Stimulated activated naive CD8-positive, alpha-beta T cell treated with anti-CD3 and anti-CD28 coated beads, Interleukin-15, amount 100 ng/mL, for 72 hours (primary cell): ENCODE results near the gene SIAE.

Experiments
- ATAC-seq: fragments of 150-1000 bp; cut with Tn5 transposase; 2 replicates; pipeline ENCODE4 v1.10.0; 2021; ENCODE audit warnings: mild to moderate bottlenecking, moderate library complexity
- DNase-seq, 2 donors: peaks; one replicate each; pipeline ENCODE4 v3.0.0; 2021 to 2022
- H3K27ac Mint-ChIP-seq, 2 donors: one replicate each; pipeline ENCODE4 v1.8.0; 2022; ENCODE audit warnings: mild to moderate bottlenecking in 2 of 2, mixed read lengths in 2 of 2, moderate library complexity in 2 of 2
- H3K27me3 Mint-ChIP-seq: one replicate; pipeline ENCODE4 v1.8.0; 2022; ENCODE audit warnings: mixed read lengths
- H3K4me1 Mint-ChIP-seq: one replicate; pipeline ENCODE4 v1.8.0; 2022; ENCODE audit warnings: mild to moderate bottlenecking, mixed read lengths
- H3K4me3 Mint-ChIP-seq, 2 donors: one replicate each; pipeline ENCODE4 v1.8.0; 2022; ENCODE audit warnings: mild to moderate bottlenecking in 2 of 2, mixed read lengths in 2 of 2, moderate library complexity in 1 of 2
- H3K9me3 Mint-ChIP-seq, 2 donors: one replicate each; pipeline ENCODE4 v1.8.0; 2022; ENCODE audit warnings: mixed read lengths in 2 of 2

Gene SIAE

GRCh38 chr11:124674571-124674970 is 1.0 kb upstream of the SIAE start:
- Mint-ChIP-seq H3K4me1 (peaks cover 47% of the 10 kb centered on the region), H3K27ac (peak overlapping the region; percentile 97 to 99), H3K4me3 (peak overlapping the region; percentile 84 to 92), H3K27me3 (no peaks in the 10 kb centered on the region), H3K9me3 (no peaks in the 10 kb centered on the region)
- ATAC-seq (no peak), DNase-seq (no peak)

DNA sequence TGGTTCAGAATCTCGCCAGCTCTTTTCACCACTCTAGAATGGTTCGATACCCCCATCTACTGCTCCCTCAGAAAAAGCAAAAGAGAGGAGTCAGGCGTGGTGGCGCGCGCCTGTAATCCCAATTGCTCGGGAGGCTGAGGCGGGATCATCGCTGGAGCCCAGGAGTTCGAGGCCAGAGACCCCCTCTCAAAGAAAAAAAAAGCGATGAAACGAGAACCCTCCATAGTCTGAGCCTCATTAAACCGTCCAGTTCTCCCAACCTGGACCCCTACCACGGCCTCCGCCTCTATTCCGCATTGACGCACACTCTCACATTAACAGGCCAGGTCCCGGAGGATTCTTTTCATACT is 604 bp upstream of the SIAE start:
- Mint-ChIP-seq H3K4me1 (peaks cover 47% of the 10 kb centered on the region), H3K9me3 (no peaks in the 10 kb centered on the region), H3K27me3 (no peaks in the 10 kb centered on the region), H3K27ac (peak overlapping the region; percentile 97 to 99), H3K4me3 (peak overlapping the region; percentile 84 to 92)
- ATAC-seq, result no peak
- DNase-seq, result no peak

DNA sequence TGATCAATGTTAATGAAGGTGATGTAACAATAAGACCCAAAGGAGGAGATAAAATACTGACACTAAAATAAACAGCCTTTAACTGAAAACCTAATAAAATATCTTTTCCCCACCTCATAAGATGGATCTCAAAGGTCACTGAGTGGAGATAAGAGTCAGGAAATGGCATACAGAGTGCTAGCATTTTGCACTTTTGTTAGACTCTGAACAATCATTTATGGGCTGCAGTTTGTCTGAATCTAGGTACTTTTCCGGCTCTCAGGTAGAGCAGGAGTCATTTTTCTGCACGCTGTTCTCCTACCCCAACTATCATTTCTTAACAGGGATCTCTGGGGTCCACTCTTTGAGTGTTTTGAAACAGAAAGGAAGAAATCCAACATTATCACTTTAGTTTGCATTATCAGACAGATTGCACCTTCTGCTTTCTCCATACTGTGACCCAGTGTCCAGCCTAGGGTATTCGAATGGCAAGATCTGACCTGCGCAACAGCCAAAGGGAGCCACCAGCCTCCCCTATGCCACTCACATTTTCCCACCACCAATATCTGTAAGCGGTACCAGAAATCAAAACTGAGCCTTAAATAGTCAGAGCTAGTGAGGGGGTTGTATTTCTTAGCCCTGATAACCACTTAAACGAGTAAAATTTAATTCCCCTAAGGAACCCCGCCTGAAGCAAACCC is 863 bp downstream of the SIAE start:
- H3K4me1 Mint-ChIP-seq, result peaks cover 47% of the 10 kb centered on the region
- peak; percentile 1 for ATAC-seq
- H3K4me3 Mint-ChIP-seq, result peak overlapping the region; percentile 84 to 92
- H3K27me3 Mint-ChIP-seq, result no peaks in the 10 kb centered on the region
- H3K27ac Mint-ChIP-seq, result peak overlapping the region; percentile 59 to 78
- DNase-seq, result no peak
- no peaks in the 10 kb centered on the region for H3K9me3 Mint-ChIP-seq

- Mint-ChIP-seq H3K9me3 (no peaks in the 10 kb centered on the region), H3K4me3 (no peak overlapping the region), H3K27me3 (no peaks in the 10 kb centered on the region), H3K4me1 (peaks cover 42% of the 10 kb centered on the region), H3K27ac (peak overlapping the region in 1 of 2 donors; percentile 0)
- ATAC-seq, result peak; percentile 41
- DNase-seq, result peak; percentile 25 to 40
Observed at GRCh38 chr11:124670732-124671131, 2.8 kb downstream of the SIAE start.

DNA sequence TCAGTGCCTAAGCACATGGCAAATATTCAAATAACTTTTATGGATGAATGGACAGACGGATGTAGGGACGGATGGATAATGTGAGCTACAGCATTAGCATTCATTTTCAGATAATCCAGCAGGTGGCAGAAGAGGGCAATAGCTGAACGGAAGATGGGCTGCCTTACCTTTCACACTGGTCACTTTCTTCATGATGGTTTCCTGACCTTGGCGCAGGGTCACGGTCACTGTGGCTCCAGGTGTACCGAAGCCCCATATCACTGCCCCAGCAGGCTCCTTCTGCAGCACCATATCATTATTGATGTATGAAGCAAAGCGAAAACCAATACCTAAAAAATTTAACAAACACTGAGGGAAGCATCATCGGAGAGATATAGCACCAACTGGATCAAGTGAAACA is 4.3 kb downstream of the SIAE start:
- ATAC-seq, result peak; percentile 22
- Mint-ChIP-seq H3K27ac (no peak overlapping the region), H3K4me3 (no peak overlapping the region), H3K9me3 (no peaks in the 10 kb centered on the region), H3K4me1 (peaks cover 32% of the 10 kb centered on the region), H3K27me3 (no peaks in the 10 kb centered on the region)
- peak; percentile 37 to 38 for DNase-seq

- Mint-ChIP-seq H3K27me3 (no peaks in the 10 kb centered on the region), H3K4me3 (no peak overlapping the region), H3K4me1 (peaks cover 20% of the 10 kb centered on the region), H3K9me3 (no peaks in the 10 kb centered on the region), H3K27ac (no peak overlapping the region)
- DNase-seq (no peak), ATAC-seq (no peak)
Observed at GRCh38 chr11:124667601-124668000, 5.9 kb downstream of the SIAE start.

DNA sequence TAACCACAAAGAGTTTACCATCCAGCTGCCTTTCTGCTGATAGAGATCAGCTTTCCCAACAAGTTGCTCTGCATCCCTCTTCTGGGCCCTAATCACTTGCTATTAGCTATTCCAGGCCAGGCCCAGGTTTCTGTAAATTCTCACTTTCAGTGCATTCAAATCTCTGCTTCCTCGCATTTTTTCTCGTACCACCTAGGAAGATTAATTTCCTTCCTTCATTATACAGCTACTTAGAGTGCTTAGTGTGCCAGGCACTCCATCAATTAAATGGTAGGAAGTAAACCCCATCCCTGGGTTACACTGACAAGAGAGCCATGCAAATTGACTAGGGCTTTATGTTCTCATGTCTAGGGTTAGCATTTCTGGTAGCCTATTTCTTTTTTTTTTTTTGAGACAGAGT is 9.7 kb downstream of the SIAE start:
- Mint-ChIP-seq H3K9me3 (no peaks in the 10 kb centered on the region), H3K27ac (no peak overlapping the region), H3K4me3 (no peak overlapping the region), H3K4me1 (no peaks in the 10 kb centered on the region), H3K27me3 (no peaks in the 10 kb centered on the region)
- DNase-seq (no peak), ATAC-seq (no peak)

- ATAC-seq (no peak), DNase-seq (no peak)
- no peak overlapping the region for H3K4me3 Mint-ChIP-seq
- H3K27ac Mint-ChIP-seq, result no peak overlapping the region
- H3K9me3 Mint-ChIP-seq, result no peaks in the 10 kb centered on the region
- no peaks in the 10 kb centered on the region for H3K27me3 Mint-ChIP-seq
- H3K4me1 Mint-ChIP-seq, result no peaks in the 10 kb centered on the region
Observed at GRCh38 chr11:124662106-124662505, 11.4 kb downstream of the SIAE start.

- Mint-ChIP-seq H3K27ac (no peak overlapping the region), H3K27me3 (no peaks in the 10 kb centered on the region), H3K4me1 (no peaks in the 10 kb centered on the region), H3K4me3 (no peak overlapping the region), H3K9me3 (no peaks in the 10 kb centered on the region)
- DNase-seq (no peak), ATAC-seq (no peak)
Observed at GRCh38 chr11:124661553-124661952, 12.0 kb downstream of the SIAE start.

DNA sequence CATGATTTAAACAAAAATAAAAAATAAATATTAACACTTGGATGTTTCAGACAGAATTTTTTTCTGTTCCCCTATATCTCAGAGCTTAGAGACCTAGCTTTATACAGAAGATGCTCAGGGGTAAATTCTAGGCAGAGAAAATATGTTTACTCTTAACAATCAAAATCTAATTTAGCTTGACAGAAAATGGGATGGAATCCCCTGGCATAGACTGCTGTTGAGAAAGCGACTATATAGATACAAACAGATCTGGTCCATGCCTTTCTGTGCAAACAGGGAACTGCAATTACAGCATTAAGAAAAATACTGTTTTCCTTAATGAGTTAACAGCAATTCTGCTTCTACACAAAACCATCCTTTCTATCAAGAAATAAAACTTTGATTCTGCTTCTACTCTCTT is 14.6 kb downstream of the SIAE start:
- H3K9me3 Mint-ChIP-seq, result no peaks in the 10 kb centered on the region
- no peak overlapping the region for H3K27ac Mint-ChIP-seq
- DNase-seq (no peak), ATAC-seq (no peak)
- H3K4me3 Mint-ChIP-seq, result no peak overlapping the region
- H3K4me1 Mint-ChIP-seq, result no peaks in the 10 kb centered on the region
- H3K27me3 Mint-ChIP-seq, result no peaks in the 10 kb centered on the region

DNA sequence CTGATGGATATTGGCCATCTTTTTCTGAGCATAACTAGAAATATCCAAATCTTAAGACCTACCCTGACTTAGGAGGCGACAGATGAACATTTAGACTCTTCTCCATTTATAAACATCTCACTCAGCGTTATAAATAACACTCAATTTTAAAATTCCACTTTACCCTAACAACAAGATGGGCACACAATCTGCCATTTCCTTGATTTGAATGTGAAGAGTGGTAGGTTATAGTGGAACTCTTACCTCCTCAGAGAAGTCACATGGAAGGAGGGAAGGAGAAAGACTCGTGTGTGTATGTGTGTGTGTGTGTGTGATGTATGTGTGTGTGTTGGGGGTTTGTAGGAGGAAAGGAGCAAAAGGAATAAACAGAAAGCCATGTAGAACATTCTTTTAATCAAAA is 15.0 kb downstream of the SIAE start:
- no peaks in the 10 kb centered on the region for H3K9me3 Mint-ChIP-seq
- ATAC-seq (no peak), DNase-seq (no peak)
- H3K27me3 Mint-ChIP-seq, result no peaks in the 10 kb centered on the region
- no peaks in the 10 kb centered on the region for H3K4me1 Mint-ChIP-seq
- H3K27ac Mint-ChIP-seq, result no peak overlapping the region
- H3K4me3 Mint-ChIP-seq, result no peak overlapping the region

DNA sequence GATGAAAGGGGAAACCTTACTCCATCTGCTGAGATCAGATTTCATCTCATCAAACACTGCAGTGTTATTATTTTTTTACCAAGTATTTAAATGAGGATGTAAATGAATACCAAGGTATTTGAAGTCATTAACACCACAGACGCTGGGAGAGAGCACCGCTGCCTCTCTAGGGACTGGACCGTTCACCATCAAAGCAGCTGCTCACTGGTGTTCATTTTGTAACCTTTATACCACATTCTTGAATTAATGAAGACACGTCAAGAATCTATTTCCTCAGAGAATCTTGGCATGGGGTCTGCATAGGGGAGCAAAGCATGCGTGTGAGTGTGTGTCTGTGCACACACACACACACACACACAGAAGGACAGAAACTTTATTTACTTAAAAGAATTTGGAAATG is 15.6 kb downstream of the SIAE start:
- Mint-ChIP-seq H3K27ac (no peak overlapping the region), H3K9me3 (no peaks in the 10 kb centered on the region), H3K4me1 (no peaks in the 10 kb centered on the region), H3K27me3 (no peaks in the 10 kb centered on the region), H3K4me3 (no peak overlapping the region)
- no peak for DNase-seq
- no peak for ATAC-seq

GRCh38 chr11:124656774-124657630 is 16.5 kb downstream of the SIAE start:
- Mint-ChIP-seq H3K9me3 (no peaks in the 10 kb centered on the region), H3K27me3 (no peaks in the 10 kb centered on the region), H3K4me1 (no peaks in the 10 kb centered on the region), H3K27ac (no peak overlapping the region), H3K4me3 (no peak overlapping the region)
- DNase-seq (no peak), ATAC-seq (no peak)

DNA sequence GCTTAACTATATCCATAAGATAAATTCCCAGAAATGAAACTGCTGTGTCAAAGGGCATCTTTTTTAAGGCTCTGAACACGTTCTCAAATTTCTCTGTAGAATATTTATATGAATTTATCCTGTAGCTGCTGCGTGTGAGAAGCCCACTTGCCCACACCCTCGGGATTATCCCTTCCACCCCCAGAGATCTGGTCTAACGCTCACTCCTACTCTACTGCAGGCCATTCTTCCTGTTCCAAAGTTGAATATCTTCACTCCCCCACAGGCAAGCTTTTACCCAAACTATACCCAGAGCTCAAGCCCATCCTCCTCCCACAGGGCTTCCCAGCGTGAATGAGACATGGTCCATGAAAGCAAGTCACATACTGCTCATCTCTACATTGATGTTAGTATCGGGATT is 24.9 kb downstream of the SIAE start:
- ATAC-seq (no peak), DNase-seq (no peak)
- Mint-ChIP-seq H3K27me3 (no peaks in the 10 kb centered on the region), H3K4me1 (no peaks in the 10 kb centered on the region), H3K27ac (no peak overlapping the region), H3K4me3 (no peak overlapping the region), H3K9me3 (no peaks in the 10 kb centered on the region)

GRCh38 chr11:124646148-124646547 is 27.4 kb downstream of the SIAE start:
- H3K27ac Mint-ChIP-seq, result no peak overlapping the region
- H3K27me3 Mint-ChIP-seq, result no peaks in the 10 kb centered on the region
- no peak overlapping the region for H3K4me3 Mint-ChIP-seq
- ATAC-seq (no peak), DNase-seq (no peak)
- no peaks in the 10 kb centered on the region for H3K4me1 Mint-ChIP-seq
- no peaks in the 10 kb centered on the region for H3K9me3 Mint-ChIP-seq

DNA sequence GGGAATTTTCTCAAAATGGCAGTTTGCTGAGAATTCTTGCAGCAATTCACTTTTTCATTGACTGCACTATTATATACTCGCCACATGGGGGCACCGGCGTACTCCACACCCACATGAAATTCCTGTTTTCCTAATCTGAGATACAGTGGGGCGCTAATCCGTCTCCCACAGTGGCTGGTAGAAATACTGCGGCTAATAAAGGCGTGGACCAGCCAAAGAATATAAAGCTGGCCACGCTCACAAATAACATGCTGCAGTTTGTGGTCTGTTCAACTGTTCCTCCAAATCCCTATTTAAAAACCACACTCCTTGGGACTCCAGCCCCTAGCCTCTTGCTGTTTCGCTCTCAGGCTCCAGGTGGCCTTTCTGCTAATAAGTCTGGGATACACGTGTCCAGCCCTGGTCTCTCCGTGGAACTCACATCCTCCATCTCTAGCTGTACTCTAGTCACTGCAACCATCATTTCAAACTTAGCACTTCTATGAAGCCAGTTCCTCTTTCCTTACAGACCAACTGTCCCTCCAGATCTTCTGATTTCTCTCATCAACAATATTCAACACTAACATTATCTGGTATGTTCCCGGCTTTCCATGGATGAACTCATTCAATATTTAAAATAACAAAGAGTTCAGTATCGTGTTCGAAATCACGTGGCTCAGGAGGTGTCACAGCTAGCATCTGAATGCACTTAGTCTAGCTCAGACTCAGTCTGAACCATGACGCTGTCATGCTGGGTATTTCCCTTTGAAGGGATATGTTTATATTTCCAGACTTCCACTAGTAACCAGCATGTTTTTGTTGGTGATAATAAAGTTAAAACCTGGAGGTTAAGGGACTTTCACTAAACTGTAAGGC is 28.9 kb downstream of the SIAE start:
- DNase-seq, result no peak
- H3K9me3 Mint-ChIP-seq, result no peaks in the 10 kb centered on the region
- ATAC-seq, result no peak
- peak overlapping the region in 1 of 2 donors; percentile 51 for H3K27ac Mint-ChIP-seq
- H3K4me1 Mint-ChIP-seq, result no peaks in the 10 kb centered on the region
- H3K4me3 Mint-ChIP-seq, result no peak overlapping the region
- no peaks in the 10 kb centered on the region for H3K27me3 Mint-ChIP-seq
